Uterus (tissue), 2 donors: ENCODE measurements around the gene ERC2.

Source experiments
- POLR2A ChIP-seq, 2 donors: fragments of 450-650 bp; IDR thresholded peaks; one replicate each; pipeline ENCODE4 v1.6.1; 2016; ENCODE audit warnings: antibody characterized with exemption in 2 of 2, mild to moderate bottlenecking in 1 of 2, moderate library complexity in 1 of 2
- TF ChIP-seq, protein P1 (sequence below), 4 experiments: fragments of 200-600 bp in 2 of 4; fragments of 450-650 bp in 2 of 4; sonication (generic) in 2 of 4; IDR thresholded peaks; one replicate each; pipeline ENCODE4 v1.5.1; 2016 to 2019; ENCODE audit warnings: antibody characterized with exemption in 4 of 4, mild to moderate bottlenecking in 2 of 4, moderate library complexity in 1 of 4

DNA sequence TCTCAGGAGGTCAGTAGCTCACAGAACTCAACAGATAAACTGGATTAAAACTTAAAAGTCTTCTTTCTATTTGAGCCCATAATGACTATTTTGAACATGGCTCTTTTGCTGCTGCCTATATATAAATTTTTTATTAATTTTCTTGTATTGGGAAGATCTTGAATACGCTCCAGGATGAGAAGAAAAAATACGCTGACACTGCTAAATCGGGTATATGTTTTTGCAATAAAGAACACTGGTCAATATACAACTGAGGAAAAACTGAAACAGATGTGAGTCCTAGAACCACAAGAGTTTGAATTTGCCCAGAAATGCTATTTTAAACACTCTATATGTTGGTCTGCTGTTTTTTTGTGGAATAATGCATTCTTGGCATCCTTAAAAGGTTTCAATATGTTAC lies 1001.7 kb downstream of the ERC2 start:
- no peak for TF ChIP-seq POLR2A (IDR thresholded peaks at IDR 0.05)
- TF ChIP-seq, protein P1, sequence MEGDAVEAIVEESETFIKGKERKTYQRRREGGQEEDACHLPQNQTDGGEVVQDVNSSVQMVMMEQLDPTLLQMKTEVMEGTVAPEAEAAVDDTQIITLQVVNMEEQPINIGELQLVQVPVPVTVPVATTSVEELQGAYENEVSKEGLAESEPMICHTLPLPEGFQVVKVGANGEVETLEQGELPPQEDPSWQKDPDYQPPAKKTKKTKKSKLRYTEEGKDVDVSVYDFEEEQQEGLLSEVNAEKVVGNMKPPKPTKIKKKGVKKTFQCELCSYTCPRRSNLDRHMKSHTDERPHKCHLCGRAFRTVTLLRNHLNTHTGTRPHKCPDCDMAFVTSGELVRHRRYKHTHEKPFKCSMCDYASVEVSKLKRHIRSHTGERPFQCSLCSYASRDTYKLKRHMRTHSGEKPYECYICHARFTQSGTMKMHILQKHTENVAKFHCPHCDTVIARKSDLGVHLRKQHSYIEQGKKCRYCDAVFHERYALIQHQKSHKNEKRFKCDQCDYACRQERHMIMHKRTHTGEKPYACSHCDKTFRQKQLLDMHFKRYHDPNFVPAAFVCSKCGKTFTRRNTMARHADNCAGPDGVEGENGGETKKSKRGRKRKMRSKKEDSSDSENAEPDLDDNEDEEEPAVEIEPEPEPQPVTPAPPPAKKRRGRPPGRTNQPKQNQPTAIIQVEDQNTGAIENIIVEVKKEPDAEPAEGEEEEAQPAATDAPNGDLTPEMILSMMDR (IDR thresholded peaks at IDR 0.05) = no peak
